DOHH2 (cell line): ENCODE results near the gene CABP1.

Experiments
- H3F3A ChIP-seq: fragments of 200-600 bp; sonication (generic), shearing (Covaris generic); 2 replicates; pipeline ENCODE4 v1.6.0; 2016; ENCODE audit warnings: antibody characterized with exemption, mild to moderate bottlenecking; ENCODE audit not compliant: control insufficient read depth, insufficient read depth
- H3K27ac ChIP-seq: fragments of 200-600 bp; sonication (generic); 2 replicates; pipeline ENCODE4 v1.5.1; 2014; ENCODE audit warnings: low read depth, mild to moderate bottlenecking, low read length, moderate library complexity
- H3K27me3 ChIP-seq: fragments of 200-600 bp; sonication (generic); 2 replicates; pipeline ENCODE4 v1.6.1; 2014; ENCODE audit warnings: mild to moderate bottlenecking, low read length, mixed read lengths; ENCODE audit not compliant: control insufficient read depth
- H3K36me3 ChIP-seq: fragments of 200-600 bp; sonication (generic); 2 replicates; pipeline ENCODE4 v1.6.1; 2014; ENCODE audit warnings: mild to moderate bottlenecking, low read length, moderate library complexity, mixed read lengths; ENCODE audit not compliant: control insufficient read depth
- H3K4me1 ChIP-seq: fragments of 200-600 bp; sonication (generic); 2 replicates; pipeline ENCODE4 v1.6.1; 2014; ENCODE audit warnings: mild to moderate bottlenecking, low read length, mixed read lengths; ENCODE audit not compliant: control insufficient read depth
- H3K4me2 ChIP-seq: fragments of 200-600 bp; sonication (generic); 2 replicates; pipeline ENCODE4 v1.6.0; 2014; ENCODE audit warnings: mild to moderate bottlenecking, low read length, moderate library complexity
- H3K4me3 ChIP-seq: fragments of 200-600 bp; sonication (generic); 2 replicates; pipeline ENCODE4 v1.5.1; 2014; ENCODE audit warnings: mild to moderate bottlenecking, low read length, mixed read lengths
- H3K79me2 ChIP-seq: fragments of 200-600 bp; sonication (generic); 2 replicates; pipeline ENCODE4 v1.6.1; 2014; ENCODE audit warnings: mild to moderate bottlenecking, low read length, mixed read lengths; ENCODE audit not compliant: control insufficient read depth
- H3K9me2 ChIP-seq: fragments of 200-600 bp; sonication (generic); replicated peaks from 2 replicates; pipeline ENCODE4 v1.6.1; 2014; ENCODE audit warnings: mild to moderate bottlenecking, low read length, mixed read lengths; ENCODE audit not compliant: control insufficient read depth
- H3K9me3 ChIP-seq: fragments of 200-600 bp; sonication (generic); 2 replicates; pipeline ENCODE4 v1.6.1; 2014; ENCODE audit warnings: antibody characterized with exemption, low read length, mixed read lengths; ENCODE audit not compliant: control insufficient read depth, insufficient read depth
- H4K20me1 ChIP-seq: fragments of 200-600 bp; sonication (generic); 2 replicates; pipeline ENCODE4 v1.6.0; 2014; ENCODE audit warnings: low read depth, mild to moderate bottlenecking, antibody characterized with exemption, low read length, moderate library complexity; ENCODE audit not compliant: control insufficient read depth, insufficient read depth
- CTCF ChIP-seq: fragments of 200-600 bp; sonication (generic); IDR thresholded peaks from one replicate; pipeline ENCODE4 v1.5.1; 2014; ENCODE audit warnings: antibody characterized with exemption, mild to moderate bottlenecking, low read depth, low read length; ENCODE audit not compliant: poor library complexity, severe bottlenecking
- EZH2phosphoT487 ChIP-seq: fragments of 200-600 bp; sonication (generic); IDR thresholded peaks from 2 replicates; pipeline ENCODE4 v1.6.1; 2017; ENCODE audit warnings: borderline replicate concordance, mild to moderate bottlenecking, antibody characterized with exemption, low read length, moderate library complexity, mixed read lengths

The CABP1 gene

GRCh38 chr12:120711411-120711810 lies 71.0 kb downstream of the CABP1 start:
- peak overlapping the region; percentile 84 for H3K4me3 ChIP-seq
- H3K9me2 ChIP-seq, result no peaks in the 10 kb centered on the region
- no peaks in the 10 kb centered on the region for H3K27me3 ChIP-seq
- H3K9me3 ChIP-seq, result no peaks in the 10 kb centered on the region
- no peaks in the 10 kb centered on the region for H4K20me1 ChIP-seq
- H3K79me2 ChIP-seq, result peaks cover 17% of the 10 kb centered on the region
- H3F3A ChIP-seq, result peaks cover 27% of the 10 kb centered on the region
- H3K27ac ChIP-seq, result no peak overlapping the region
- H3K4me1 ChIP-seq, result peaks cover 30% of the 10 kb centered on the region
- H3K36me3 ChIP-seq, result peaks cover 40% of the 10 kb centered on the region
- no peak for TF ChIP-seq CTCF
- TF ChIP-seq EZH2phosphoT487, result no peak
- H3K4me2 ChIP-seq, result peak overlapping the region; percentile 94

GRCh38 chr12:120712610-120713009 lies 72.2 kb downstream of the CABP1 start:
- H3K4me1 ChIP-seq, result peaks cover 30% of the 10 kb centered on the region
- no peaks in the 10 kb centered on the region for H3K9me3 ChIP-seq
- no peak overlapping the region for H3K4me2 ChIP-seq
- H4K20me1 ChIP-seq, result no peaks in the 10 kb centered on the region
- no peak for TF ChIP-seq CTCF
- no peak for TF ChIP-seq EZH2phosphoT487
- no peaks in the 10 kb centered on the region for H3K9me2 ChIP-seq
- peaks cover 17% of the 10 kb centered on the region for H3K79me2 ChIP-seq
- H3K27ac ChIP-seq, result no peak overlapping the region
- no peak overlapping the region for H3K4me3 ChIP-seq
- peaks cover 48% of the 10 kb centered on the region for H3K36me3 ChIP-seq
- H3F3A ChIP-seq, result peaks cover 27% of the 10 kb centered on the region
- H3K27me3 ChIP-seq, result no peaks in the 10 kb centered on the region

GRCh38 chr12:120713861-120714482 lies 73.5 kb downstream of the CABP1 start:
- peaks cover 18% of the 10 kb centered on the region for H3F3A ChIP-seq
- H3K36me3 ChIP-seq, result peaks cover 58% of the 10 kb centered on the region
- H4K20me1 ChIP-seq, result no peaks in the 10 kb centered on the region
- H3K27ac ChIP-seq, result no peak overlapping the region
- peaks cover 17% of the 10 kb centered on the region for H3K79me2 ChIP-seq
- H3K9me3 ChIP-seq, result no peaks in the 10 kb centered on the region
- H3K27me3 ChIP-seq, result no peaks in the 10 kb centered on the region
- no peak overlapping the region for H3K4me3 ChIP-seq
- no peaks in the 10 kb centered on the region for H3K9me2 ChIP-seq
- TF ChIP-seq CTCF, result peak; percentile 88
- no peak for TF ChIP-seq EZH2phosphoT487
- peak overlapping the region; percentile 32 for H3K4me2 ChIP-seq
- H3K4me1 ChIP-seq, result peaks cover 30% of the 10 kb centered on the region
